Measurements from ENCODE around the gene UQCC3. TPM values are rescaled to one million over a fixed set of nuclear protein-coding genes. Genes with fewer than 3 reads are reported as not detected.

UQCC3 gene
- total RNA-seq, 4 donors from 2014 or later, result 0.51 to 6.6 (median 3.4) TPM

DNA sequence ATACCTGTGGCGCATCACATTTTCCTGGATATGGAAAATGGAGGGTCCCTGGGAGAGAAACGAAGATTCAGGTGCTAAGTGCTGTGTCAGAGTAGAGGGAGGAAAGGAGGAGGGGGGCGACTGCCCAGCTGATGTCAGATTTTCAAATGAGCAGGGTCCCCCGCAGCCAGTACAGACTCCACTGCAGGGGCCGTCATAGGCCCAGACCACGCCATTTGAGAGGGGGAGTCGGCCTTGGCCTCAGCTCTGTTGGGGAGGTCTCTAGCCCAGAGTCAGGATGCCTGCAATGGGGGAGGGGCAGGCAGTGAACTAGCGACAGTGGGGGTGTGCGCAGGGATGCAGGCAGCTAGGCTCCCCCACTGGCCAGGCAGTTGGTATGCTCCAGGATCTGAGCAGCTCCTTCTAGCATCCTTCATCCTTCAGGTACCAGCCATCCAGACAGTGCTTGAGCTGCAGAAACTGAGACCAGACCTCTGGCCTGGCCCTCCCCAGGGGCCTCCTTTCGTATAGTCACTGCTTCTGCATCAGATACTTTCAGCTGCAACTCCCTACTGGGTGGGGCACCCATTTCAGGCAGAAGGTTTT is 35.9 kb downstream of the UQCC3 start, which contains the start of the genes BSCL2 and GNG3:
TSS of gene BSCL2 (minus strand) at position 148 of the 585 bp plus-strand sequence. CDS start 229 bp downstream, outside the sequence.
TSS of gene GNG3 (plus strand) at position 400 of the 585 bp plus-strand sequence. CDS start 620 bp downstream, outside the sequence.
- no peak for DNase-seq
- TF ChIP-seq POLR2A (IDR thresholded peaks at IDR 0.05), result no peak
- TF ChIP-seq, protein P1, sequence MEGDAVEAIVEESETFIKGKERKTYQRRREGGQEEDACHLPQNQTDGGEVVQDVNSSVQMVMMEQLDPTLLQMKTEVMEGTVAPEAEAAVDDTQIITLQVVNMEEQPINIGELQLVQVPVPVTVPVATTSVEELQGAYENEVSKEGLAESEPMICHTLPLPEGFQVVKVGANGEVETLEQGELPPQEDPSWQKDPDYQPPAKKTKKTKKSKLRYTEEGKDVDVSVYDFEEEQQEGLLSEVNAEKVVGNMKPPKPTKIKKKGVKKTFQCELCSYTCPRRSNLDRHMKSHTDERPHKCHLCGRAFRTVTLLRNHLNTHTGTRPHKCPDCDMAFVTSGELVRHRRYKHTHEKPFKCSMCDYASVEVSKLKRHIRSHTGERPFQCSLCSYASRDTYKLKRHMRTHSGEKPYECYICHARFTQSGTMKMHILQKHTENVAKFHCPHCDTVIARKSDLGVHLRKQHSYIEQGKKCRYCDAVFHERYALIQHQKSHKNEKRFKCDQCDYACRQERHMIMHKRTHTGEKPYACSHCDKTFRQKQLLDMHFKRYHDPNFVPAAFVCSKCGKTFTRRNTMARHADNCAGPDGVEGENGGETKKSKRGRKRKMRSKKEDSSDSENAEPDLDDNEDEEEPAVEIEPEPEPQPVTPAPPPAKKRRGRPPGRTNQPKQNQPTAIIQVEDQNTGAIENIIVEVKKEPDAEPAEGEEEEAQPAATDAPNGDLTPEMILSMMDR (IDR thresholded peaks at IDR 0.05), result no peak
- Histone ChIP-seq H3K4me3 (peak within 1 kb of the TSS; percentile 47 to 71), H3K4me1 (peaks cover 9 to 22% of the 10 kb centered on the region in 2 donors), H3K27ac (peak within 1 kb of the TSS; percentile 89 to 94), H3K27me3 (no peaks in the 10 kb centered on the region), H3K36me3 (no peaks in the 10 kb centered on the region), H3K9me3 (no peaks in the 10 kb centered on the region)
- intact Hi-C loops (cut with DNase I; ENCODE audit: low total_unique reads), result no loop called here

DNA sequence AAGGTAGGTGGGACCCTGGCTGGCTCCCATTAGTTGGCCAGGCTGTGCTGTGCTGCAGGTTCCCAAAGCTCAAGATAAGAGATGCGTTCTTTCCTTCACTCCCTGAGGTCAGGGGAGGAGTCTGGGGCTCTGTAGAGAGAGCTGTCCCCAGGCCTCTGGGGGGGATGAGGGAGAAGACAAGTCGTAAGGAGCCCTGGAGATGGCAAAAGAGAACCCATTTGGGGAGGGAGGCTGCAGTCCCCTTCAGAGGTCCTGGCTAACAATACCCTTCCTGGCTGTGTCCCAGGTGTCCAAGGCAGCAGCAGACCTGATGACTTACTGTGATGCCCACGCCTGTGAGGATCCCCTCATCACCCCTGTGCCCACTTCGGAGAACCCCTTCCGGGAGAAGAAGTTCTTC is 36.9 kb downstream of the UQCC3 start:
- Histone ChIP-seq H3K4me1 (peaks cover 9 to 22% of the 10 kb centered on the region in 2 donors), H3K4me3 (peak overlapping the region in 1 of 2 donors; percentile 49), H3K9me3 (no peaks in the 10 kb centered on the region), H3K27me3 (no peaks in the 10 kb centered on the region), H3K27ac (peak overlapping the region; percentile 89 to 94), H3K36me3 (no peaks in the 10 kb centered on the region)
- TF ChIP-seq POLR2A (IDR thresholded peaks at IDR 0.05), result no peak
- TF ChIP-seq, protein P1 (IDR thresholded peaks at IDR 0.05), result no peak
- peak; percentile 39 to 40 for DNase-seq
- intact Hi-C loops (cut with DNase I; ENCODE audit: low total_unique reads), result no loop called here

DNA sequence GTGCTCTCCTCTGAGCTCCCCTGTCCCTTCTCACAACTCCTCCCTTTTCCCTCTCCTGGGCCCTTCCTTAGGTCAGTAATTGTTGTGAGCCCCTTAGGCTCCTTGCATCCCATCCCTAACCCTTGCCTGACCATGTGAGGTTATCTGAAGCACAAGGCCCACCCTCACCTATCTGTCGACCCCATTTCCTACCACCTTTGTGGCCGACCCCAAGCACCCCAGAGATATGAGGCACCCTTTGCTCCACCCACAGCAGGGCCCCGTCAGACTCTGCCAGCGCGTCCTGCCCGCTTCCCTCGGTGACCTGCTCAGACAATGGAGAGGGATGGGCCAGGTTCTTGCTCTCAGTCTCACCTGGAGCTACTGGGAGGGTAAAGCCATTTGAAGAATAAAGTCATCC is 37.3 kb downstream of the UQCC3 start:
- peak overlapping the region; percentile 89 to 94 for H3K27ac ChIP-seq
- no peaks in the 10 kb centered on the region for H3K36me3 ChIP-seq
- H3K9me3 ChIP-seq, result no peaks in the 10 kb centered on the region
- peak; percentile 37 to 53 for DNase-seq
- no peak for TF ChIP-seq POLR2A (IDR thresholded peaks at IDR 0.05)
- TF ChIP-seq, protein P1 (IDR thresholded peaks at IDR 0.05), result no peak
- H3K4me1 ChIP-seq, result peaks cover 9 to 22% of the 10 kb centered on the region in 2 donors
- H3K4me3 ChIP-seq, result peak overlapping the region; percentile 49 to 54
- intact Hi-C loops (cut with DNase I; ENCODE audit: low total_unique reads), result no loop called here
- H3K27me3 ChIP-seq, result no peaks in the 10 kb centered on the region

DNA sequence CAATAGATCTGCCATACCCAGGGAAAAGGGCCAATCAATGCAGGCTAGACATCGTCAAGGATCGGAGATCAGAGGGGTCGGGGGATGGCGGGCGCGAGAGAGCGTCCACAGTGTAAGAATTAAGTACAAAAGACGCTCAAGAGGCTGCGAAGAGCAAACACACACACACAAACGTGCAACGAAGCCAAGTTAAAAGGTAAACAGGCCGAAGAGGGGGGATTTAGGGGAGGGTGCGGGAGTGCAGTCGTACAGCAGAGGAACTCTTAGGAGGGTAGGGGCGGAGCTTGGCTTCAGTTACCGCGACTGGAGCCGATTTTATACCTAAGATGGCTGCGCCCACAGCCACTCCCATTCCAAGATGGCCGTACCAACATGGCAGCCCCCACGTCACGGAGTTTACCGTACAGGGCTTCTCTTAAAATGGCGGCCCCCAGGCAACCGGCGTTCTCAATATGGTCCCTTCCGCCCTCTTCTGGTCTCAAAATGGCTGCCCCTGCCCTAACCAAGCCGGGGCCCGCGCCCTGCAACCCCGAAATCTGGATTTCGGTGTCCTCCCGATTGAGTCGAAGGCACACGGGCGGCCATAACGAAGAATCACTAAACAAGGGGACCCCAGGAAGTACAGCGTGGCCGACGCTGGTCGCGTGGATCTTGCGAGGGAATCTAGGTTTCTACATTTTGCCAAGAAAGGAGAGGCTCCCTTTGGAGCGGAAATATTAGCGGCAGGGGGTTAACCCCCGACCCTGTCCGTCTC is 38.0 kb downstream of the UQCC3 start:
- peaks cover 9 to 22% of the 10 kb centered on the region in 2 donors for H3K4me1 ChIP-seq
- intact Hi-C loops (cut with DNase I; ENCODE audit: low total_unique reads), result no loop called here
- no peaks in the 10 kb centered on the region for H3K9me3 ChIP-seq
- DNase-seq, result peak; percentile 98 to 99
- no peaks in the 10 kb centered on the region for H3K27me3 ChIP-seq
- H3K4me3 ChIP-seq, result peak overlapping the region; percentile 49 to 54
- H3K36me3 ChIP-seq, result no peaks in the 10 kb centered on the region
- H3K27ac ChIP-seq, result peak overlapping the region; percentile 89 to 94
- TF ChIP-seq, protein P1 (IDR thresholded peaks at IDR 0.05), result peak in 3 of 4 experiments; percentile 28 to 33 (median 31)
- TF ChIP-seq POLR2A (IDR thresholded peaks at IDR 0.05), result peak; percentile 60 to 64

DNA sequence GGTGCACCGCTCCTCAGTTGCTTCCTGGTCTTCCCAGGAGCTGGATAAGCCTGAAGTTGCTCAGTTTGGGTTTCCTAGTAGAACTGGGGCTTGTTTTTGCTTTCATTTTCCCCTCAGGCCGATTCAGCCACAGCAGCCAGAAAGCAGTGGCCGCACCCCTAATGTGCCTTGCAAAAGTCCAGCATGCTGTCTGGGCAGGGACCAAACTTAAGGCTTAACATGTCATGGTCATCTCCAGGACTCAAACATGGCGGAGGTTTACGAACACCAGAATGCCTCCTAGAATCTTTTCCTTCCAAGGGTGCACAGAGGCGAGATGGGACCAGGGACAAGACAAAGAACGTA is 38.5 kb downstream of the UQCC3 start:
- TF ChIP-seq, protein P1 (IDR thresholded peaks at IDR 0.05), result no peak
- no peak for TF ChIP-seq POLR2A (IDR thresholded peaks at IDR 0.05)
- intact Hi-C loops (cut with DNase I; ENCODE audit: low total_unique reads), result no loop called here
- Histone ChIP-seq H3K4me3 (peak overlapping the region; percentile 49 to 54), H3K27me3 (no peaks in the 10 kb centered on the region), H3K36me3 (no peaks in the 10 kb centered on the region), H3K4me1 (peaks cover 9 to 22% of the 10 kb centered on the region in 2 donors), H3K27ac (peak overlapping the region; percentile 89 to 94), H3K9me3 (no peaks in the 10 kb centered on the region)
- no peak for DNase-seq
